Activated CD4-positive, alpha-beta T cell treated with anti-CD3 and anti-CD28 coated beads for 4 hours (primary cell): ENCODE results near the gene PITX3.
"Not testable (repeated sequence)": the region's sequence is repeated elsewhere in the genome, so short reads cannot be mapped to it uniquely, and the experiment has no call there.

Source experiments
- DNase-seq, 2 donors: peaks; one replicate each; pipeline ENCODE4 v3.0.0-alpha.2; 2020

The PITX3 gene

GRCh38 chr10:102225646-102226541, 15.4 kb downstream of the PITX3 start, which contains the start of gene ELOVL3:
TSS of gene ELOVL3 (plus strand) at chr10:102226299. CDS start at chr10:102226549, 250 bp downstream.
- peak; percentile 77 to 80 for DNase-seq

DNA sequence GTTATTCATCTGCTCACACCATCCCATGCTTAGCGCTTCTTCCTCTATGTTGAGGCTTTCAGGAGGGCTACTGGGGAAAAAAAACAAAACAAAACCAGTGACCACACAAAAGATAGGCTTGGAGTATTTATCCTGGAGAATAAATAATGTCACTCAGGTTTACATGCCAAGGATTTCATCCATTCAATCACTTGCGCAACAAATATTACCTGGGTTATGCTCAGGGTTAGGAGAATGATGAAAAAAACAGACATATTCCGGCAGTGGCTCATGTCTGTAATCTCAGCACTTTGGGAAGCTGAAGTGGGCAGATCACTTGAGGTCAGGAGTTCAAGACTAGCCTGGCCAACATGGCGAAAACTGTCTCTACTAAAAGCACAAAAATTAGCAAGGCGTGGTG, 18.5 kb downstream of the PITX3 start:
- no peak for DNase-seq

DNA sequence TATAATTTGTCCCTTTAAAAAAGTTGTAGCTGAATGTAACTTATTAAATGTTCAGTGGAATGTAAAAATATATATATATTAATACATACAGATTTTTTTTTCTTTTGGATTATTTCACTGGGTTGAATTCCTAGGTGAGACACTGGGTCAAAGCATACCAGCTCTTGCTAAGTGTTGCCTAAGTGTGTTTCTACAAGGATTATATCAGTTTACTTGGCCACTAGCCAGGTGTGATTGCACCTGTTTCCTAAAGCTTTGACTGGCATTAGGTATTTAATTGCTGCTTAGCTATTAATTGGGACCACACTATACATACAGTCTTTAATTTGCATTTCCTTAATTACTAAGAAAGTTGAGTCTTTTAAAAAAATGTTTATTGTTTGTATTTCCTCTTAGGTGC, 20.7 kb downstream of the PITX3 start:
- DNase-seq, result no peak

- DNase-seq, result no peak
These were observed 21.9 kb downstream of the PITX3 start for GRCh38 chr10:102219370-102219769.

DNA sequence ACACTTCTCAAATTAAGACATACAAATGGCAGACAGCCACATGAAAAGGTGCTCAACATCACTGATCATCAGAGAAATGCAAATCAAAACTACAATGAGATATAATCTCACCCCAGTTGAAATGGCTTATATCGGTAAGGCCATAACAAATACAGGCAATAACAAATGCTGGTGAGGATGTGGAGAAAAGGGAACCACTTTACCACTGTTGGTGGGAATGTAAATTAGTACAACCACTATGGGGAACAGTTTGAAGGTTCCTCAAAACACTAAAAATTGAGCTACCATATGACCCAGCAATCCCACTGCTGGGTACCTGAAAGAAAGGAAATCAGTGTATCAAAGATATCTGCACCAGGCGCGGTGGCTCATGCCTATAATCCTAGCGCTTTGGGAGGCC, 27.7 kb downstream of the PITX3 start:
- not testable (repeated sequence) for DNase-seq

DNA sequence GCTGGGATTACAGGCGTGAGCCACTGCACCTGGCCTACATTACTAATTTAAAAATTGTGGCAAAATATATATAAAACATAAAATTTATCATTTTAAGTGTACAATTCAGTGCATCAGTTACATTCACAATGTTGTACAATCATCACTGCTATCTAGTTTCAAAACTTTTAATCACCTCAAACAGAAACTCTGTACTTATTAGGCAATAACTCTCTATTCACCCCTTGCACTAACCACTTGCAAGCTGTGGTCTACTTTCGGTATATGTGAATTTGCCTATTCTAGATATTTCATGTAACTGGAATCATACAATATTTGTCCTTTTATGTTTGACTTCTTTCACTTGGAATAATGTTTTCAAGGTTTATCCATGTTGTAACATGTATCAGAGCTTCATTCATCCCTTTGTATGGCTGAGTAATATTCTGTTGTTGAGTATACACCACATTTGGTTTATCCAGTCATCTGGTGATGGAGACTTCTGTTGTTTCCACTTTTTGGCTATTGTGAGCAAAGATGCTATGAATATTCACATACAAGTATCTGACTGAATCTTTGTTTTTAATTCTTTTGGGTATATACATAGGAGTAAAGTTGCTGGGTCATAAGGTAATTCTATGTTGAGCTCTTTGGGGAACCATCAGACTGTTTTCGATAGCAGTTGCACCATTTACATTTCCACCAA, 29.6 kb downstream of the PITX3 start:
- DNase-seq, result no peak

DNA sequence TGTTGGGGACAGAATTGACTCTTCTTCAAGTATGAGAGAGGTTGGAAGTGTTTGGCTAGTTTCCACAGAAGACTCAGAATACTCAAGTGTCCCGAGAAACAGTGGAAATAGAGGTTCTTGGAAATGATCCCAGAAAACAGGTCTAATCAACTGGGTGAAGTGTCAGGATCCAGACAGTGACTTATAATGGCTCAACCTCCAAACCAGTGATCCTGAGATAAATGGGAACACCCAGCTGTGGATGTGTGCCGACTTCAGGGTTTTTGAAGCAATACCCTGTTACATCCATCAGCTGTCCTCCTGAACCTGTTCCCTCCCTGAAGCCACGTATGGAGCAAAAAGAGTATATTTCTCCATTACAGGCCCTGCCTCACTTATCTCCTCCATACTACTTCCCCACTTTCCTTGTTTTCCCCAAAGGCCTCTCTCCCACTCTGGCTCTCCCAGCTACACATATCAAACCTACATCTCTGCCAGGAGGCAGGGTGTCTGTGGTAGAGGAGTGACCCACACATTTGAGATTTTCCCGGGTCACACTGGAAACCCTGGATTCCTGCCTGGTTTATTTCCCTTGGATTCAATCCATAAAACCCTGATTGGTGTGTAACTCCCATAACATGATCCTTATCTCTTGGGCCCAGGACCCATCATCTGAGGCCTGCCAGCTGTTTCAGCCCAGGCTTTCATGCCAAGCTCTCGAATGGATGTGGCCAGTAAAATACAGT, 32.8 kb downstream of the PITX3 start:
- DNase-seq, result no peak

GRCh38 chr10:102202386-102202785, 38.9 kb downstream of the PITX3 start:
- no peak for DNase-seq

GRCh38 chr10:102200751-102201640, 40.3 kb downstream of the PITX3 start:
- no peak for DNase-seq

DNA sequence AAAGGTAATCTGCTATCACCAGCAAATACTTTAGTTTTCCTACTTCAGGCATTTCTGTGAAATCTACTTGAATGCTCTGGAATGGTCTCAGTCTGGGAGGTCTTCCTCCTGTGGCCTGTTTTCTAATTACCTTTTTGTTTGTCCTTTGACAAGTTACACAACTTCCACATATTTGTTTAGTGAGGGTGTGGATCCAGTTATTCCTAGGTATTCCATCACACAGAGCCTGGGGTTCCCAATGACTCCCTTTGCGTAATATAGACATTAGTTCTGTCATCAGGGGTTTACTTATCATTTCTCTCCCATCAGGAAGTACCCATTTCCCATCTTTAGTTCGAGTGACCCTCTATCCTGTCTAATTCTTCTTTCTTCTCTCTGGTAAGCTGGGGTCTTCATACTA, 43.3 kb downstream of the PITX3 start:
- DNase-seq, result no peak

- DNase-seq, result no peak
These were observed 44.4 kb downstream of the PITX3 start for GRCh38 chr10:102196893-102197292.

GRCh38 chr10:102195296-102195870, 45.9 kb downstream of the PITX3 start:
- DNase-seq, result no peak

- DNase-seq, result no peak
These were observed 49.4 kb downstream of the PITX3 start for GRCh38 chr10:102191956-102192355.

DNA sequence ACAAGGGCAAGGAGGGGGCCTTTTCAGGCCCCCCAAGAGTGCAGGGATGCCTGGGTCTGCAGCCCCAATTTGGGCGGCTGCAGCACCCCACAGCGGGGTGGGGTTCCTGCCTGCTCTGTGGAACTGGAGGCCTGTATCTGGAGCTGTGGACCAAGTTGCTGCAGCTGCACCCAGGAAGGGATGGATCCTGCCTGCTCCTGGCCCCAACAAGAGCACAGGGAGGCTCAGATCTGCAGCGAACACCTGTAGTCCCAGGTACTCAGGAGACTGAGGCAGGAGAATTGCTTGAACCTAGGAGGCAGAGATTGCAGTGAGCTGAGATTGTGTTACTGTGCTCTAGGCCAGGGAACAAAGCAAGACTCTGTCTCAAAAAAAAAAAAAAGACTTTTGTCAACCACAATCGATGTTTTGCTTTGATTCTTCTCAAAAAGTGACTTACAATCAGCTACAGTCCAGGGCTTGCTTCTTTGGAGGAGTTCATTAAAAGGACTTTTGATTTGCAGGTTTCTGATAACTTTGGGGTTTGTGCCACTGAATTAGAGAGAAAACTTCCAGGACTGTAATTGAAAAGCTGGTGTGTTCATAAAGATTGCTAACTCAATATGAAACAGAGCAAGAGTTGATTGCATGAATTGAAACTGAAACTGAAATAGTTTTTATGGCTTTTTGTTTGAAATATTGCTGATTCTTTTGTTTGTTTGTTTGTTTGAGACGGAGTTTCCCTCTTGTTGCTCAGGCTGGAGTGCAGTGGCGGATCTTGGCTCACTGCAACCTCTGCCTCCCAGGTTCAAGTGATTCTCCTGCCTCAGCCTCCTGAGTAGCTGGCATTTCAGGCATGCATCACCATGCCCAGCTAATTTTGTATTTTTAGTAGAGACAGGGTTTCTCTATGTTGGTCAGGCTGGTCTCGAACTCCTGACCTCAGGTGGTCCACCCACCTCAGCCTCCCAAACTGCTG, 52.1 kb downstream of the PITX3 start:
- not testable (repeated sequence) for DNase-seq

DNA sequence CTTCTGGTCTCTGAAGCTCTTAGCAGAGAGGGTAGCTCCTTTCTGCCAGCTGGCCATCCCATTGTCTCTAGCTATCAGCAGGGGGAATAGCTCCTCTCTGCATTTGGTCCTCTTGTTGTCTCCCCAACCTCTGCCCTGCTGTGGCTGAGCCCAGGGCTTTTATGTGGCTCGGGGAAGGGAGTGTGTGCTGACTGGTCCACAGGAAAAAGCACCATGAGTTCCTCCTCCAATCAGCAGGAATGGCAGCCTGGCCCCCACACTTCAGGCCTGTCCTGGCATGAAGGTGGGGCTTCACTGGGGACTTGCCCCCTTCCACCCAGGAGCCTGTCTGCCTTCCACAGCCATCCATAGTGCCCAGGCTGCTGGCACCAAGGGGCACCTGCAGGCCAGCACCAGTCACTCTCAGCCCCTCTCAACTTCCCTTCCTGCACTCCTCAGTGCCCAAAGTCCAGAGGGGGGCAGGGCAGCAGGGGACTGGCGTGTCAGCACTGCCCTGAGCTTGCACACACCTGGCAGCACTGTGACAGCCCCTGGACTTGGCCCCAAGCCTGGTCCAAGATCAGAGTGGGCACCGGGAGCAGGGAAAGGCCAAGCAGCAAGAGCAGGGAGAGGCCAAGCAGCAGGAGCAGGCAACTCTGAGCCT, 52.9 kb downstream of the PITX3 start:
- no peak for DNase-seq

- no peak for DNase-seq
These were observed 55.3 kb downstream of the PITX3 start for GRCh38 chr10:102185811-102186527.

- no peak for DNase-seq
These were observed 56.0 kb downstream of the PITX3 start for GRCh38 chr10:102185272-102185671.

DNA sequence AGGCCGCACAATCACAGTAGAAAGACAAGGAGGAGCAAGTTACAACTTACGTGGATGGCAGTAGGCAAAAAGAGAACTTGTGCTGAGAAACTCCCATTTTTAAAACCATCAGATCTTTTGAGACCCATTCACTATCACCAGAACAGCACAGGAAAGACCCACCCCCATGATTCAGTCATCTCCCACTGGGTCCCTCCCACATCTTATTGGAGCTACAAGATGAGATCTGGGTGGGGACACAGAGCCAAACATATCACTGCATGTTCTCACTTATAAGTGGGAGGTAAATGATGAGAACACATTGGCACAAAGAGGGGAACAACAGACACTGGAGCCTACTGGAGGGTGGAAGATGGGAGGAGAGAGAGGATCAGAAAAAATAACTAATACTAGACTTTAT, 56.7 kb downstream of the PITX3 start:
- no peak for DNase-seq
